PC-9 (cell line): ENCODE measurements around the gene UGT1A1. TPM values are rescaled to one million over a fixed set of nuclear protein-coding genes. Genes with fewer than 3 reads are reported as not detected.

Source experiments
- BruUV-seq: library from RNA; stranded (reverse); fragments of 400-500 nt; replicated peaks from 2 replicates; lab custom pipeline; 2021; lab: Mats Ljungman, UMichigan
- CTCF ChIA-PET: fragments of 300-600 bp; sonication (Branson Sonifier 250); formaldehyde crosslinking; loops from one replicate; lab custom pipeline; 2022; ENCODE audit warnings: antibody characterized with exemption; lab: Charles Lee
- POLR2A ChIA-PET: fragments of 300-600 bp; sonication (Branson Sonifier 250); formaldehyde crosslinking; loops from one replicate; lab custom pipeline; 2022; ENCODE audit warnings: antibody characterized with exemption; ENCODE audit not compliant: unreplicated experiment; lab: Charles Lee
- DNase-seq, 2 experiments: peaks; one replicate each; pipeline versions ENCODE4 v3.0.0 to v3.0.0-alpha.2; 2015 to 2022; ENCODE audit warnings: mixed read lengths in 1 of 2
- H2AFZ ChIP-seq: fragments of 200-600 bp; sonication (generic); 2 replicates; pipeline ENCODE4 v1.8.1; 2017; ENCODE audit warnings: antibody characterized with exemption
- H3F3A ChIP-seq: fragments of 200-600 bp; sonication (generic); 2 replicates; pipeline ENCODE4 v1.8.1; 2017; ENCODE audit warnings: antibody characterized with exemption, mild to moderate bottlenecking, low read depth; ENCODE audit not compliant: insufficient read depth
- H3K27ac ChIP-seq: fragments of 200-600 bp; sonication (generic); 2 replicates; pipeline ENCODE4 v1.6.1; 2016; ENCODE audit warnings: mixed run types
- H3K27me3 ChIP-seq: fragments of 200-600 bp; sonication (generic); 2 replicates; pipeline ENCODE4 v1.6.1; 2016; ENCODE audit warnings: low read depth, mixed run types; ENCODE audit not compliant: insufficient read depth
- H3K36me3 ChIP-seq: fragments of 200-600 bp; sonication (generic); 2 replicates; pipeline ENCODE4 v1.6.1; 2016; ENCODE audit warnings: low read depth, mixed run types
- H3K4me1 ChIP-seq: fragments of 200-600 bp; sonication (generic); replicated peaks from 2 replicates; pipeline ENCODE4 v1.6.1; 2016; ENCODE audit warnings: mixed run types; ENCODE audit not compliant: insufficient read depth
- H3K4me2 ChIP-seq: fragments of 200-600 bp; sonication (generic); 2 replicates; pipeline ENCODE4 v1.6.1; 2017; ENCODE audit warnings: mixed run types
- H3K4me3 ChIP-seq: fragments of 200-600 bp; sonication (generic); 2 replicates; pipeline ENCODE4 v1.6.1; 2016; ENCODE audit warnings: mixed run types
- H3K79me2 ChIP-seq: fragments of 200-600 bp; sonication (generic); 2 replicates; pipeline ENCODE4 v1.6.1; 2017; ENCODE audit warnings: low read depth, mixed run types
- H3K9me2 ChIP-seq: fragments of 200-600 bp; sonication (generic); 2 replicates; pipeline ENCODE4 v1.8.1; 2017; ENCODE audit warnings: mild to moderate bottlenecking; ENCODE audit not compliant: insufficient read depth
- H3K9me3 ChIP-seq: fragments of 200-600 bp; sonication (generic); 2 replicates; pipeline ENCODE4 v1.8.1; 2016; ENCODE audit warnings: low read depth; ENCODE audit not compliant: insufficient read depth
- H4K20me1 ChIP-seq: fragments of 200-600 bp; sonication (generic); 2 replicates; pipeline ENCODE4 v1.8.1; 2017; ENCODE audit not compliant: insufficient read depth
- EZH2 ChIP-seq: fragments of 200-600 bp; sonication (generic); IDR thresholded peaks from 2 replicates; pipeline ENCODE4 v1.8.0; 2017; ENCODE audit warnings: antibody characterized with exemption, low read depth
- intact Hi-C: fragments of 100-400 bp; cut with micrococcal nuclease; formaldehyde crosslinking; loops from one replicate; pipeline ENCODE4 v1.10.0; 2022; ENCODE audit not compliant: unreplicated experiment
- total RNA-seq: library from RNA; stranded (reverse); gene quantifications from 2 replicates; pipeline ENCODE4 v1.2.3, GENCODE V29; 2021
- TF ChIP-seq, protein P1 (sequence below): fragments of 200-600 bp; sonication (generic); conservative IDR thresholded peaks from 2 replicates; pipeline ENCODE4 v1.6.1; 2017; ENCODE audit warnings: mixed run types, antibody characterized with exemption, mild to moderate bottlenecking, moderate library complexity

The UGT1A1 gene
- total RNA-seq, 1 experiment from 2014 or later = 64.8 TPM

DNA sequence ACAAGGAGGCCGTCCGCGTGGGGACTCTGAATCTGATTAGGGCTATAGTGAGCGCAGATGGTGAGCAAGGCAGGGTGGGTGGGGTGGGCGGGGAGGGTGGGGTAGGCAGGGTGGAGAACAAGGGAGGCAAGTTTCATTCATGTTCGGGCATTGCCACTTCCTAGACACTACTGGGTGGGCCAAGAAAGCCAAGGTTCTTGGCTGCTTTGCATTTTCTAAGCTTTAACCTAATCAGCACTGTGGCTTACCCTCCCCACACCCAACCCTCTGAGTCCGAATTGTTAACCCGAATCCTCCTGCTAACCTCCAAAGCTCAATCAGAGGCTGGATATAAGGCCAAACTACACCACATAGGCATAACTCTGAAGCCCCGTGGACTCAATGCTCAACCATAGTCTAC lies 36.2 kb downstream of the UGT1A1 start:
- ChIA-PET CTCF (no interaction called here), POLR2A (no interaction called here)
- no peaks in the 10 kb centered on the region for H3K79me2 ChIP-seq
- no peak overlapping the region for H2AFZ ChIP-seq
- intact Hi-C loops = no loop called here
- H3K4me2 ChIP-seq = no peak overlapping the region
- H3K4me1 ChIP-seq = peaks cover 6% of the 10 kb centered on the region
- no peak overlapping the region for H3K4me3 ChIP-seq
- H3F3A ChIP-seq = no peaks in the 10 kb centered on the region
- no peaks in the 10 kb centered on the region for H3K27me3 ChIP-seq
- no peaks in the 10 kb centered on the region for H3K9me3 ChIP-seq
- DNase-seq = no peak
- no TSS peak for BruUV-seq
- no peaks in the 10 kb centered on the region for H4K20me1 ChIP-seq
- TF ChIP-seq, protein P1, sequence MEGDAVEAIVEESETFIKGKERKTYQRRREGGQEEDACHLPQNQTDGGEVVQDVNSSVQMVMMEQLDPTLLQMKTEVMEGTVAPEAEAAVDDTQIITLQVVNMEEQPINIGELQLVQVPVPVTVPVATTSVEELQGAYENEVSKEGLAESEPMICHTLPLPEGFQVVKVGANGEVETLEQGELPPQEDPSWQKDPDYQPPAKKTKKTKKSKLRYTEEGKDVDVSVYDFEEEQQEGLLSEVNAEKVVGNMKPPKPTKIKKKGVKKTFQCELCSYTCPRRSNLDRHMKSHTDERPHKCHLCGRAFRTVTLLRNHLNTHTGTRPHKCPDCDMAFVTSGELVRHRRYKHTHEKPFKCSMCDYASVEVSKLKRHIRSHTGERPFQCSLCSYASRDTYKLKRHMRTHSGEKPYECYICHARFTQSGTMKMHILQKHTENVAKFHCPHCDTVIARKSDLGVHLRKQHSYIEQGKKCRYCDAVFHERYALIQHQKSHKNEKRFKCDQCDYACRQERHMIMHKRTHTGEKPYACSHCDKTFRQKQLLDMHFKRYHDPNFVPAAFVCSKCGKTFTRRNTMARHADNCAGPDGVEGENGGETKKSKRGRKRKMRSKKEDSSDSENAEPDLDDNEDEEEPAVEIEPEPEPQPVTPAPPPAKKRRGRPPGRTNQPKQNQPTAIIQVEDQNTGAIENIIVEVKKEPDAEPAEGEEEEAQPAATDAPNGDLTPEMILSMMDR = no peak
- TF ChIP-seq EZH2 = no peak
- no peak overlapping the region for H3K27ac ChIP-seq
- no peaks in the 10 kb centered on the region for H3K9me2 ChIP-seq
- no peaks in the 10 kb centered on the region for H3K36me3 ChIP-seq

DNA sequence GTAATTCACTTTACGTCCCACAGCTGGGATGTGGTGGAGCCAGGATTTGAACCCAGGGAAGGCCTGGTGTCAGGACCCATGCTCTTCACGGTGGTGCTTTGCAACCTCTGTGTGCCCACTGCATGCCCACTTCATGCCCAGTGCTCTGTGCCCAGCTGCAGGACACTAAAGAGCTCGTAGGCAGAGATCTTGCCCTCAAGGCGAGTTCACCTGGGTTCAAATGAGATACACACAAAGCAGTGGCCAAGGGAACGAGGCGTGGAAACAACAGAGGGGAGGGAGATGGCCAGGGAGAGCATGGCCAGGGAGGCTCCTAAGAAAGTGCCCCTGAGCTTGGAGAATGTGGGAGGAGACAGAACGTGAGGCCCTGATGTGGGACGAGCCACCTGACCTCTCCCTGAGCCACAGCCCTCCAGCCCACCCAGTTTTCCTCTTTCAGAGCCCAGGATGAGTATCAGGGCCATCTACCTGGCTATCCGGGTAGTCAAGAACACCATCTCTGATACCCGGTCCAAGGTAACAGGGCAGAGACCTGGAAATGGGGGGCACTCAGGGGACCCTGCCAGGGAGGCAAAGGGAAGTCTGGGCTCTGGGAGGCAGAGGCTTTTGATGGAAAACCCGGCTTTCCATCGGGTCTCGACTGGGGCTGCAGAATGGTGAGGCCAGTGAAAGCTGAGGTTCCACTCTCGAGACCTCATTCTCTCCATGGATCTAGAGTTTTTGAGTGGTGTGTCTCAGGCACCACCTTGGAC lies 38.4 kb downstream of the UGT1A1 start:
- no peak overlapping the region for H3K27ac ChIP-seq
- CTCF ChIA-PET = no interaction called here

DNA sequence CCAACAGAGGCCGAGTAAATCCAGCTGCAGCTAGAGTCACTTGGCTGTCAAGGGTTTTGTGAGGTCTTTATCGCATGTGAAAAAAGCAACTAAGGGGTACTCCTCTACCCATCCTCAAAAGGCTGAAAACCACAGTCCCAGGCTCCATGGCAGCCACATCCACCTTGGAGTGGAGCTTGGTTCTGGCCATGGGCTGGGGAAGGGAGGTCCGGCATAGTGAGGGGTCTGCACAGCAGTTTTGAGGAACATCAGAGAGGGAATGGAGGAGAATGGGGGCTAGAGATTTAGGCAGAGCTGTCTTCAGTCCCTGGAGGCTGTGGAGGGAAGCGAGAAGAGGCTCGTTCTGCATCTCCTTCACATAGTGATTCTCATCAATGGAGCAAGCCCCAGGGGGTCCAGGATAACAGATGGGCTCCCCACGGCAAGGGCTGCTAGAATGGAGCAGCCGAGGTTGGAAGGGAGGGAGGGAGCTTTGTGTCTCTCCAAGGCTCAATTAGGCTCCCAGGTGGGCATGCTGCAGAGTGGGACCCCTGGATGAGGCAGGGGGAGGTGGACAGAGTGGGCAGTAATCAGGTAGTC lies 39.1 kb downstream of the UGT1A1 start:
- Histone ChIP-seq H3K27ac (no peak overlapping the region), H4K20me1 (no peaks in the 10 kb centered on the region), H3K9me2 (no peaks in the 10 kb centered on the region), H3K4me1 (peaks cover 7% of the 10 kb centered on the region), H3K4me3 (no peak overlapping the region), H2AFZ (no peak overlapping the region), H3K4me2 (no peak overlapping the region), H3F3A (no peaks in the 10 kb centered on the region), H3K79me2 (no peaks in the 10 kb centered on the region), H3K27me3 (no peaks in the 10 kb centered on the region), H3K36me3 (no peaks in the 10 kb centered on the region), H3K9me3 (no peaks in the 10 kb centered on the region)
- DNase-seq = no peak
- CTCF ChIA-PET = no interaction called here
- TF ChIP-seq, protein P1 = no peak
- TF ChIP-seq EZH2 = no peak
- POLR2A ChIA-PET = no interaction called here
- intact Hi-C loops = no loop called here
- no TSS peak for BruUV-seq

More for the DNA sequence above, 38.4 kb downstream of the UGT1A1 start:
- BruUV-seq = no TSS peak
- Histone ChIP-seq H3K4me3 (no peak overlapping the region), H3K4me1 (peaks cover 7% of the 10 kb centered on the region), H3K27me3 (no peaks in the 10 kb centered on the region), H3K9me2 (no peaks in the 10 kb centered on the region), H3K79me2 (no peaks in the 10 kb centered on the region), H3K36me3 (no peaks in the 10 kb centered on the region), H3F3A (no peaks in the 10 kb centered on the region), H4K20me1 (no peaks in the 10 kb centered on the region), H3K9me3 (no peaks in the 10 kb centered on the region), H2AFZ (no peak overlapping the region), H3K4me2 (no peak overlapping the region)
- TF ChIP-seq, protein P1 = no peak
- no peak for TF ChIP-seq EZH2
- intact Hi-C loops = no loop called here
- POLR2A ChIA-PET = no interaction called here
- no peak for DNase-seq
